Astrocyte of the cerebellum (primary cell): ENCODE measurements around the gene CELA2A.
"Not testable (repeated sequence)": the region's sequence is repeated elsewhere in the genome, so short reads cannot be mapped to it uniquely, and the experiment has no call there.

Source experiments
- DNase-seq: peaks from one replicate; pipeline ENCODE4 v3.0.0-alpha.2; 2011; ENCODE audit warnings: low read depth
- H3K4me3 ChIP-seq: 2 replicates; pipeline ENCODE4 v1.5.1; 2011; ENCODE audit warnings: mild to moderate bottlenecking, low read depth, low read length, moderate library complexity
- in situ Hi-C: cut with HindIII; loops from 2 replicates; pipeline ENCODE4 v1.10.0; 2017; ENCODE audit warnings: low sequenced_read_pairs
- TF ChIP-seq, protein P1 (sequence below): IDR thresholded peaks from 2 replicates; pipeline ENCODE4 v1.5.1; 2012; ENCODE audit warnings: low read length, low read depth, moderate library complexity, mild to moderate bottlenecking; ENCODE audit errors: missing control alignments

The CELA2A gene

DNA sequence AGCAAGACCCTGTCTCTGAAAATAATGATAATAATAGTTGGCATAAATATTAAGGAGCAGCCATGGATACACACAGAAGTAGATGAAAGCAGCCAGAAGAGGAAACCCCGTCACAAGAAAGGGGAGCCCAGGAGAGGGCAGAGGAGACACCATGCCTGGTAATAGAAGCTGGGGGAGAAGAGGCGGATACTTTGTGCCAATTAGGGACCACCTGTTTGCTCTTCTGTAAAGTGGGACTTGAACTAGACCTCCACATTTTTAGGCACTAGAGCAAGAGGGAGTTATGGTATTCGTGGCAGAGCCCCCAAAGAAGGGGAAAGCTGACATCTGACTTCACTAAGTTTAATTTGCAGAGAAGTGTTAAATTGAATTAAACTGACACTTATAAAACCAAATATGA lies 31.8 kb downstream of the CELA2A start:
- in situ Hi-C loops: no loop called here
- H3K4me3 ChIP-seq: no peak overlapping the region
- DNase-seq: no peak
- TF ChIP-seq, protein P1, sequence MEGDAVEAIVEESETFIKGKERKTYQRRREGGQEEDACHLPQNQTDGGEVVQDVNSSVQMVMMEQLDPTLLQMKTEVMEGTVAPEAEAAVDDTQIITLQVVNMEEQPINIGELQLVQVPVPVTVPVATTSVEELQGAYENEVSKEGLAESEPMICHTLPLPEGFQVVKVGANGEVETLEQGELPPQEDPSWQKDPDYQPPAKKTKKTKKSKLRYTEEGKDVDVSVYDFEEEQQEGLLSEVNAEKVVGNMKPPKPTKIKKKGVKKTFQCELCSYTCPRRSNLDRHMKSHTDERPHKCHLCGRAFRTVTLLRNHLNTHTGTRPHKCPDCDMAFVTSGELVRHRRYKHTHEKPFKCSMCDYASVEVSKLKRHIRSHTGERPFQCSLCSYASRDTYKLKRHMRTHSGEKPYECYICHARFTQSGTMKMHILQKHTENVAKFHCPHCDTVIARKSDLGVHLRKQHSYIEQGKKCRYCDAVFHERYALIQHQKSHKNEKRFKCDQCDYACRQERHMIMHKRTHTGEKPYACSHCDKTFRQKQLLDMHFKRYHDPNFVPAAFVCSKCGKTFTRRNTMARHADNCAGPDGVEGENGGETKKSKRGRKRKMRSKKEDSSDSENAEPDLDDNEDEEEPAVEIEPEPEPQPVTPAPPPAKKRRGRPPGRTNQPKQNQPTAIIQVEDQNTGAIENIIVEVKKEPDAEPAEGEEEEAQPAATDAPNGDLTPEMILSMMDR: no peak

DNA sequence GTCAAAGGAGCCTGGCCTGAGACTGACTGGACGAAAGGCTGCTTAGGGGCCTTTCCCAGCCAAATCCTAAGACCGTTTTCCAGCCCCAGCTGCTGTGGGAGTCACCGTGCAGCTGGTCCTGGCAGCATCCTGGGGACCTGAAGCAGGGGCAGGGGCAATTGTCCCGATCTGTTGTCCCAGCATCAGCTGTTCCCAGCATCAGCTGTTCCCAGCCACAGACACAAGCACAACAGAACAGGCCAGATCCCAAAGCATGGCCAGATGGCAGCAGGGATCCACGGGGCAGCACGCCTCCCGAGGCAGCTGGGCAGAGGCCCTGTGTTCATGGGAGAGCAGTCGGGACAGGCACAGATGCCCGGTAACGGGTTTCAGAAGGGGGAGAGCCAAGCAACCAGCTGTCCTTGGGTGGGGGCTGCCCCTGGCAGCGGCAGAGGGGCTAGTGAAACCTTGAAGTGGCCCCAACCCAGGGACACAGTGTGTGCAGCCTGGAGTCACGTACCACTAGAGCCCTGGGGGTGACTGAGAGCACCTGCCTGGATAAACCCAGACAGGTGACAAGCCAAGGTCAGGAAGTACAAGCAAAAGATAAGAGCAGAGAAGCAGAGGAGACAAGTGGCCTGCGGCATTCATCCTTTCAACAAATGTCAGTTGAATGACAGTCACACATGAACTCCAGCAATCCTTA lies 32.7 kb downstream of the CELA2A start:
- TF ChIP-seq, protein P1: no peak
- DNase-seq: no peak
- in situ Hi-C loops: no loop called here
- no peak overlapping the region for H3K4me3 ChIP-seq

DNA sequence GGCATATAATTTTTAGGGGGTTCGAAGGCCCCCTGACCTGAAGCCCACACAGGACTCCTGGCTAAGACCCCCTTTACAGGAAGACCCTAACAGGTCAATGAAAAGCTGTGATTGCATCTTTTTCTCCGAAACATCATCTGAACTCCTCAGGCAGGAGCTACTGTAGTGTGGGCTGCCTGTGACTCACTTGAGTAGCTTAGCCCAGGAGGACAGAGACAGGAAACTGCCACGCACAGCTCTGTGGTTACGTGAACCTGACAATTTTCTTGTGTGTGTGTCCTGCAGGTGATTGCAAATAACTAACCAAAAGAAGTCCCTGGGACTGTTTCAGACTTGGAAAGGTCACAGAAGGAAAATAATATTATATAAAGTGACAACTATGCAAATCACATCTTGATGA lies 34.5 kb downstream of the CELA2A start:
- in situ Hi-C loops: loop anchor here (5.0 kb wide), 1 partner anchor 49 kb away; no protein-coding TSS in a partner anchor
- not testable (repeated sequence) for H3K4me3 ChIP-seq, DNase-seq

DNA sequence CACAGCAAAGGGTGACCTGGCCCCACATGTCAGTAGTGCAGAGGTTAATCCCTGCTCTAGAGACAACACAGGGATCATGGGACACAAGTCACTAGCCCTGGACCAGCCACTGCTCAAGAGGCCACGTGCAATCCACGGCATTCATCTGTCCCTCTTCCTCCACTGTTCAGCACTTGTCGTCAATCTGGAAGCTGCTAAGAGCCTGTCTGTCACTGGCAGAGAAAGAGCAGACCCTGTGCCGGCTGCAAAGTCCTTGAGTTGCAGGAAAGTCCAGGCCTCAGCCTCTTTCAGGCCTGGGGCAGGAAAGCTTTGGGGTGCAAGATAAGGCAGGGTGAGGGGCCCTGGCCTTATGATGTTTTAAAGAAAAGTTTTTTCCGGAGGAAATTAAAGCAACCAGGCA lies 36.1 kb downstream of the CELA2A start:
- in situ Hi-C loops: loop anchor here (5.0 kb wide), 1 partner anchor 50 kb away; no protein-coding TSS in a partner anchor
- TF ChIP-seq, protein P1: no peak
- no peak overlapping the region for H3K4me3 ChIP-seq
- no peak for DNase-seq

DNA sequence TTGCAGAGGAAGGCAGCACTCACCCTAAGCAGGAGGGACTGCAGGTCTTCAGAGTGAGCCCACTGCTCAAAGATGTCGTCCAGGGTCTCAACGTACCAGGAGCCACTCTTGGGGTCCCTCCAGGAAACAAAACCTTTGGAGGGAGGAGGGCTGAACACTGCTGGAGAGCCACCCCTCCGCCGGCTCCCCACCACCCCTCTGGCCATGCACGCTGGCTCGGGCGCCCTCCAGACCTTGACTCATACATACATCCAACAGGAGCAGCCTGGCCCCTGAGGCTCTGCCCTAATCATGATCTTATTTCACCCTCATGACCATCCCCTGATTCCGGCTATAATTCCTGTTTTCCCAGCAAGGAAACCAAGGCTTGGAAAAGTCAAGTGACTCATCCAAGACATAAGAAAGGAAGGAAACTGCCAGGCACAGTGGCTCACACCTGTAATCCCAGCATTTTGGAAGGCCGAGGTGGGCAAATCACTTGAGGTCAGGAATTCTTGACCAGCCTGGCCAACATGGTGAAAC lies 37.4 kb downstream of the CELA2A start:
- in situ Hi-C loops: loop anchor here (5.0 kb wide), 1 partner anchor 52 kb away; no protein-coding TSS in a partner anchor

DNA sequence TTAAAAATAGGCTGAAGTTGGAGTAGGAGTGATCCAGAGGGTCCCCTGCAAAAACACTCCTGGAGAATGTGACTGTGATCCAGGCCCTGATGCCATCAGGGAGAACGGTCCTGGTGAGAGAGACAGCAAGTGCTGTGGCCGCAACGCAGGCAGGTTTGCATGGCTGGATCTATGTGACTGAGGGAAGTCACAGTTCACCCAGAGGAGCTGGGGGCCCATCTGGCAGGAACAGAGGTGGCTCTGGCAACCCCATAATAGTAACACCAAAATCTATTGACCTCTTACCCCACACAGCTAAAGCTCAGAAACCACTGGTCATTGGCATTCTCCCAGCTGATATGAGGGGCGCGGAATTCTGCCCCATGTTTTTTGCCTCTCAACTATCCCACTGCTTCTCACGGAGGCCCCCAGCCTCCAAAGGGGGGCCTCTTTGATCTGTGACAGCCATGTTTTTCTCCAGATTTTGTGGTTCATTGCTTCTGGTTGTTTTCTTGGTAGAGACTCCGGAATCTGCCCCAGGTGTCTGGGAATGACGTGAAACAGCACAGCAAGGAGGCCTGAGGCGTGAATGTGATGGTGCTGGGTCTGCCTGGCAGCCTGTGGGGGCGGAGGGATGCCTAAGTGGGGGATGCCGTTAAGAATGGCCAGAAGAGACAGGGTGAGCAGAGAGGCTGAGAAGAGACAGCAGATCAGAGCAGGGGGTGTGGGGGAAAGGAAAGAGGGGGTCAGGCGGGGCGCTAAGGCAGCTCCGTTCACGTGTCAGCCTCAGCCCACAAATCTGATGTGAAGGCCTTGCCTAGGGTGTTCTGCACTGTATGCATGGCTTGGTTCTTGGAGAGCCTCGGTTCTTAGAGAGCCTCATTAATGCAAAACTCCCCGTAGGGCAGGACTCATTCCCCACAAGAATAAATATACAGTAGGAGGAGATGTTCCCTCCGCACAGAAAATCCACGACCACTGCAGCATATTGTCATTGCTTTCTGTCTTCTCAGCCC lies 43.9 kb downstream of the CELA2A start:
- TF ChIP-seq, protein P1: no peak
- no peak overlapping the region for H3K4me3 ChIP-seq
- no peak for DNase-seq
- in situ Hi-C loops: no loop called here

More for the DNA sequence above, 37.4 kb downstream of the CELA2A start:
- H3K4me3 ChIP-seq: no peak overlapping the region
- TF ChIP-seq, protein P1: no peak
- no peak for DNase-seq
